ENCODE results near the gene NMRAL1. TPM values are rescaled to one million over a fixed set of nuclear protein-coding genes. Genes with fewer than 3 reads are reported as not detected.

NMRAL1 gene
- total RNA-seq, 1 donor from 2014 or later: 35.3 TPM

- H3K4me3 Mint-ChIP-seq (ENCODE audit: unreplicated experiment): no peak overlapping the region
- peaks cover 4% of the 10 kb centered on the region for H3K27me3 Mint-ChIP-seq (ENCODE audit: unreplicated experiment)
These were observed 17.5 kb upstream of the NMRAL1 start for GRCh38 chr16:4491898-4492297.

GRCh38 chr16:4489030-4489429, 14.6 kb upstream of the NMRAL1 start:
- no peaks in the 10 kb centered on the region for H3K9me3 Mint-ChIP-seq (ENCODE audit: unreplicated experiment)
- H3K36me3 Mint-ChIP-seq (ENCODE audit: low read depth, unreplicated experiment): peaks cover 38% of the 10 kb centered on the region
- peak overlapping the region; percentile 42 for H3K27ac Mint-ChIP-seq (ENCODE audit: unreplicated experiment)
- H3K4me3 Mint-ChIP-seq (ENCODE audit: unreplicated experiment): no peak overlapping the region
- no peak for DNase-seq (ENCODE audit: low spot score)
- no peak for TF ChIP-seq CTCF (IDR thresholded peaks at IDR 0.05; ENCODE audit: unreplicated experiment)
- H3K4me1 Mint-ChIP-seq (ENCODE audit: unreplicated experiment): peaks cover 9% of the 10 kb centered on the region
- peaks cover 4% of the 10 kb centered on the region for H3K27me3 Mint-ChIP-seq (ENCODE audit: unreplicated experiment)

More at GRCh38 chr16:4491898-4492297, 17.5 kb upstream of the NMRAL1 start:
- Mint-ChIP-seq H3K27ac (ENCODE audit: unreplicated experiment) (no peak overlapping the region), H3K36me3 (ENCODE audit: low read depth, unreplicated experiment) (peaks cover 32% of the 10 kb centered on the region), H3K9me3 (ENCODE audit: unreplicated experiment) (no peaks in the 10 kb centered on the region), H3K4me1 (ENCODE audit: unreplicated experiment) (peaks cover 6% of the 10 kb centered on the region)
- TF ChIP-seq CTCF (IDR thresholded peaks at IDR 0.05; ENCODE audit: unreplicated experiment): no peak
- no peak for DNase-seq (ENCODE audit: low spot score)

GRCh38 chr16:4488499-4488967, 14.1 kb upstream of the NMRAL1 start:
- no peaks in the 10 kb centered on the region for H3K9me3 Mint-ChIP-seq (ENCODE audit: unreplicated experiment)
- no peak for TF ChIP-seq CTCF (IDR thresholded peaks at IDR 0.05; ENCODE audit: unreplicated experiment)
- peaks cover 9% of the 10 kb centered on the region for H3K4me1 Mint-ChIP-seq (ENCODE audit: unreplicated experiment)
- H3K27me3 Mint-ChIP-seq (ENCODE audit: unreplicated experiment): peaks cover 5% of the 10 kb centered on the region
- DNase-seq (ENCODE audit: low spot score): no peak
- H3K27ac Mint-ChIP-seq (ENCODE audit: unreplicated experiment): no peak overlapping the region
- H3K36me3 Mint-ChIP-seq (ENCODE audit: low read depth, unreplicated experiment): peaks cover 36% of the 10 kb centered on the region
- H3K4me3 Mint-ChIP-seq (ENCODE audit: unreplicated experiment): no peak overlapping the region

- H3K4me3 Mint-ChIP-seq (ENCODE audit: unreplicated experiment): no peak overlapping the region
- peaks cover 35% of the 10 kb centered on the region for H3K36me3 Mint-ChIP-seq (ENCODE audit: low read depth, unreplicated experiment)
- no peak for TF ChIP-seq CTCF (IDR thresholded peaks at IDR 0.05; ENCODE audit: unreplicated experiment)
- H3K4me1 Mint-ChIP-seq (ENCODE audit: unreplicated experiment): peaks cover 12% of the 10 kb centered on the region
- H3K9me3 Mint-ChIP-seq (ENCODE audit: unreplicated experiment): no peaks in the 10 kb centered on the region
- H3K27me3 Mint-ChIP-seq (ENCODE audit: unreplicated experiment): peaks cover 3% of the 10 kb centered on the region
- H3K27ac Mint-ChIP-seq (ENCODE audit: unreplicated experiment): no peak overlapping the region
- no peak for DNase-seq (ENCODE audit: low spot score)
These were observed 13.6 kb upstream of the NMRAL1 start for GRCh38 chr16:4487955-4488498.

GRCh38 chr16:4486126-4486893, 11.9 kb upstream of the NMRAL1 start:
- no peak for TF ChIP-seq CTCF (IDR thresholded peaks at IDR 0.05; ENCODE audit: unreplicated experiment)
- H3K9me3 Mint-ChIP-seq (ENCODE audit: unreplicated experiment): no peaks in the 10 kb centered on the region
- H3K27me3 Mint-ChIP-seq (ENCODE audit: unreplicated experiment): peaks cover 3% of the 10 kb centered on the region
- no peak overlapping the region for H3K4me3 Mint-ChIP-seq (ENCODE audit: unreplicated experiment)
- peaks cover 41% of the 10 kb centered on the region for H3K36me3 Mint-ChIP-seq (ENCODE audit: low read depth, unreplicated experiment)
- H3K27ac Mint-ChIP-seq (ENCODE audit: unreplicated experiment): no peak overlapping the region
- H3K4me1 Mint-ChIP-seq (ENCODE audit: unreplicated experiment): peaks cover 30% of the 10 kb centered on the region
- no peak for DNase-seq (ENCODE audit: low spot score)

Data from endothelial cell (in vitro differentiated cells).